Left ventricle myocardium superior (tissue), 1 donor: ENCODE measurements around the gene NDUFS2. TPM values are rescaled to one million over a fixed set of nuclear protein-coding genes. Genes with fewer than 3 reads are reported as not detected.
A peak's percentile ranks its signal among the peaks of the same experiment; 100 is the strongest.

Experiments used
- ATAC-seq: fragments of 200-7000 bp; cut with Tn5 transposase; one replicate; pipeline ENCODE4 v1.9.1; 2020; ENCODE audit warnings: mild to moderate bottlenecking, moderate library complexity
- DNase-seq: peaks from one replicate; pipeline ENCODE4 v3.0.0-alpha.2; 2020
- intact Hi-C: fragments of 100-400 bp; cut with micrococcal nuclease; formaldehyde crosslinking; loops from one replicate; pipeline ENCODE4 v1.11.0; 2022
- total RNA-seq: library from RNA; stranded (reverse); fragmentation: NEBNext Ultra II Directional; extraction: Animal tissue kit (Norgen Biotek cat#: 25700); gene quantifications from one replicate; pipeline ENCODE4 v1.2.1, GENCODE V29; 2021
- donor health status: DM: no; HTN: yes; CAD: no; lungs with severe emphysema.

NDUFS2 gene
- total RNA-seq, 1 donor from 2014 or later = 335 TPM

- intact Hi-C loops = no loop called here
- no peak for ATAC-seq
- no peak for DNase-seq
Measured at GRCh38 chr1:161171191-161171590, 31.0 kb upstream of the NDUFS2 start.

- DNase-seq = no peak
- intact Hi-C loops = no loop called here
- no peak for ATAC-seq
Measured at GRCh38 chr1:161171696-161172095, 30.5 kb upstream of the NDUFS2 start.

GRCh38 chr1:161172349-161172748, 29.8 kb upstream of the NDUFS2 start:
- no peak for DNase-seq
- intact Hi-C loops = no loop called here
- ATAC-seq = no peak

GRCh38 chr1:161172776-161173376, 29.3 kb upstream of the NDUFS2 start:
- peak; percentile 6 for ATAC-seq
- intact Hi-C loops = no loop called here
- no peak for DNase-seq

GRCh38 chr1:161173711-161174110, 28.5 kb upstream of the NDUFS2 start:
- no peak for ATAC-seq
- intact Hi-C loops = no loop called here
- DNase-seq = no peak

- intact Hi-C loops = no loop called here
- DNase-seq (no peak), ATAC-seq (no peak)
Measured at GRCh38 chr1:161174911-161175310, 27.3 kb upstream of the NDUFS2 start.

GRCh38 chr1:161175771-161176453, 26.3 kb upstream of the NDUFS2 start:
- no peak for DNase-seq
- intact Hi-C loops = no loop called here

GRCh38 chr1:161176468-161177111, 25.6 kb upstream of the NDUFS2 start:
- intact Hi-C loops = no loop called here
- no peak for ATAC-seq
- no peak for DNase-seq

More at GRCh38 chr1:161175771-161176453, 26.3 kb upstream of the NDUFS2 start:
- no peak for ATAC-seq

GRCh38 chr1:161177112-161177935, 24.8 kb upstream of the NDUFS2 start, which contains the start of gene B4GALT3:
Gene B4GALT3 (minus strand): TSS chr1:161177507. CDS start chr1:161176060, 1,447 bp downstream.
- peak; percentile 96 for ATAC-seq
- intact Hi-C loops = no loop called here
- peak; percentile 94 for DNase-seq

GRCh38 chr1:161177936-161178244, 24.3 kb upstream of the NDUFS2 start:
- DNase-seq (no peak), ATAC-seq (no peak)
- intact Hi-C loops = no loop called here

GRCh38 chr1:161179698-161180097, 22.5 kb upstream of the NDUFS2 start:
- no peak for DNase-seq
- intact Hi-C loops = no loop called here
- no peak for ATAC-seq

GRCh38 chr1:161180639-161181038, 21.5 kb upstream of the NDUFS2 start:
- DNase-seq (no peak), ATAC-seq (no peak)
- intact Hi-C loops = no loop called here

GRCh38 chr1:161182214-161182613, 20.0 kb upstream of the NDUFS2 start:
- DNase-seq (no peak), ATAC-seq (no peak)
- intact Hi-C loops = no loop called here

- peak; percentile 73 for DNase-seq
- intact Hi-C loops = loop anchor here (2.0 kb wide), 1 partner anchor 16 kb away; no protein-coding TSS in a partner anchor
- ATAC-seq = peak; percentile 86
Measured at GRCh38 chr1:161185282-161185682, 16.9 kb upstream of the NDUFS2 start.

- peak; percentile 46 for ATAC-seq
- intact Hi-C loops = loop anchor here (2.0 kb wide), 1 partner anchor 15 kb away; no protein-coding TSS in a partner anchor
Measured at GRCh38 chr1:161185732-161186311, 16.3 kb upstream of the NDUFS2 start.

GRCh38 chr1:161187311-161187710, 14.9 kb upstream of the NDUFS2 start:
- DNase-seq (no peak), ATAC-seq (no peak)
- intact Hi-C loops = no loop called here

More at GRCh38 chr1:161185732-161186311, 16.3 kb upstream of the NDUFS2 start:
- DNase-seq = no peak

- DNase-seq (no peak), ATAC-seq (no peak)
- intact Hi-C loops = no loop called here
Measured at GRCh38 chr1:161188381-161188780, 13.8 kb upstream of the NDUFS2 start.

GRCh38 chr1:161189036-161189435, 13.1 kb upstream of the NDUFS2 start:
- ATAC-seq (no peak), DNase-seq (no peak)
- intact Hi-C loops = no loop called here

GRCh38 chr1:161190962-161191521, 11.1 kb upstream of the NDUFS2 start:
- no peak for ATAC-seq
- no peak for DNase-seq
- intact Hi-C loops = no loop called here
